HG03045 (cell line): ENCODE measurements around the gene B4GALNT3.

ENCODE experiments used
- ATAC-seq: cut with Tn5 transposase; IDR thresholded peaks from one replicate; pipeline ENCODE4 v1.9.1; 2021; ENCODE audit warnings: mild to moderate bottlenecking, moderate library complexity; ENCODE audit not compliant: unreplicated experiment

B4GALNT3 gene

GRCh38 chr12:536751-537245 lies 77.1 kb downstream of the B4GALNT3 start:
- ATAC-seq: no peak

DNA sequence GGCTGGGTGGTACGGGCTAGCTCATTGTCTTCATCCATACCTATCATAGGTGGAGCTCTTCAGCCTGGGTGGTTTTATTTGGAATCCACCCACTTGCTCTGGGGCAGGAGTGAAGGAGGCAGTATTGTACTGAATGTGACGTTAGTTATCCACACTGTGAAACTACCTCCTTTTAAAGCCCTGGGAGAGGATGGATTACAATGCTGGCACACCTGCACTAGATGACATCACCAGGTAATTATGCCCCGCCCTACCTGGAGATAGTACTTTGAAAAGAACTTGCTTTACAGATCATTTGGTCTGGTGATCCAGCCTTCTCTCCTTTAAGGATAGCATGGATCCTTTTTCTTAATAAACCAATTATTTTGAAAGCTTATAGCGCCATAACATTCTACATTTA lies 78.0 kb downstream of the B4GALNT3 start:
- ATAC-seq: no peak

DNA sequence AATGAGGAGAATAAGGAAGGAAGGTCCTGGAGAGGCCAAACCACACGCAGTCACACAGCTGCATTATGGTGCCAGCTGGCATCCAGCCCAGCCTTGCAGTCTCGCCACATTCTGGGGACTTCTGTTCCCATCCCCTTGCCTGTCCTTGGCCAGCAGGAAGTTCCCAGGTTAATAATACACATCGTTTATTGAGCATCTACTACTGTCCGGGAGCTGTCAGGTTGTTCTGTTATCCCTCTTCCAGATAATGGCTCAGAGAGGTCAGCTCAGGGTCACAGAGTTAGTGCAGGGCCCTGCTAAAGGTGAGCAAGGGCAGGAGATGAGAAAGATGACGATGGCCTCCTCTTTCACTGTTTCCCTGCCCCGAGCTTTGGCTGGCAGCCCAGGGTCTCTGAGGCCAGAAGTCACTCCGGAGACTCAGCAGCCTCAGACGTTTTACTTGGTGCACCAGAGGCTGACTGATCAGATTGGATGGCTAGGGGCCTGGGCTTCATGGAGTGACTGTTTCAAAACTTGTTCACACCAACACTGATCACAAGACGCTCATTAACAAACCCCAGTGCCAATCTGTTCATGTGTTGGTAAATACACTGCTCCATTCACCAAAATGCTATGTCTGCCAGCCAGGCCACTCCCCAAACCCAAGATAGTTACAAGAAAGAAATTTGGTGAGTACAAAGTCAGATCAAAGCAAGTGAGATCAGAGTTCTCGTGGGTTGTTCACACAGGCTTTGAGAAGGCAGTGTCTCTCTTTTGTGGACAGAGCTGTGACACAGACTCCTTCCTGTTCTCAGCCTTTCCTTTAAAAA lies 79.2 kb downstream of the B4GALNT3 start:
- no peak for ATAC-seq

DNA sequence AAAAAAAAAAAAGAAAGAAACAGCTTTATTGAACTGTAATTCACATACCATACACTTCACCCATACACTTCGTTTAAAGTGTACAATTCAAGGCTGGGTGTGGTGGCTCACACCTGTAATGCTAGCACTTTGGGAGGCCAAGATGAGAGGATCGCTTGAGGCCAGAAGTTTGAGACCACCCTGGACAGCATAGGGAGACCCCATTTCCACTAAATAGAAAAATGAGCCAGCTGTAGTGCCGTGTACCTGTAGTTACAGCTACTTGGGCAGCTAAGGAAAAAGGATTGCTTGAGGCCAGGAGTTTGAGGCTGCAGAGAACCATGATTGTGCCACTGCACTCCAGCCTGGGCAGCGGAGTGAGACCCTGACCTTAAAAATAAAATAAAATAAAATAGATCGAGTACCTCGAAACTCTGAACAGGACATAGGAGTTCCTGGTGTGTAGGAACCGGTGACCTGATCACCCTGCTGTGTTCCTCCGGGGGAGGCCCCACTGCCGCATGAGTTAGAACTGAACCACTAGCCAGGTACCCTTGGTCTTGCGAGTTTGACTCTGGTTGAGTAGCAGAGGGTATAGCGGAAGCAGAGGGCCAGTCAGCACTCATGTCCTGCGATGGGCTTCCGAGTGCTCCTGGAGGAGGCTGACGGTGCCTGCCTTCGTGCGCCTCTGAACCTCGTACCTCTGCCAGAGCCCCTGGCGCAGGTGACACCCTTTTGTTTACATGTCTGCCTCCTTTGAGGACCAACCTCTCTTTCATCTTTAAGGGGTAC lies 80.0 kb downstream of the B4GALNT3 start:
- no peak for ATAC-seq

GRCh38 chr12:541676-542324 lies 82.1 kb downstream of the B4GALNT3 start:
- ATAC-seq: no peak

GRCh38 chr12:542395-543113 lies 82.8 kb downstream of the B4GALNT3 start:
- ATAC-seq: no peak

- ATAC-seq: no peak
Observed at GRCh38 chr12:543114-543451, 83.3 kb downstream of the B4GALNT3 start.

GRCh38 chr12:544142-544541 lies 84.4 kb downstream of the B4GALNT3 start:
- no peak for ATAC-seq

DNA sequence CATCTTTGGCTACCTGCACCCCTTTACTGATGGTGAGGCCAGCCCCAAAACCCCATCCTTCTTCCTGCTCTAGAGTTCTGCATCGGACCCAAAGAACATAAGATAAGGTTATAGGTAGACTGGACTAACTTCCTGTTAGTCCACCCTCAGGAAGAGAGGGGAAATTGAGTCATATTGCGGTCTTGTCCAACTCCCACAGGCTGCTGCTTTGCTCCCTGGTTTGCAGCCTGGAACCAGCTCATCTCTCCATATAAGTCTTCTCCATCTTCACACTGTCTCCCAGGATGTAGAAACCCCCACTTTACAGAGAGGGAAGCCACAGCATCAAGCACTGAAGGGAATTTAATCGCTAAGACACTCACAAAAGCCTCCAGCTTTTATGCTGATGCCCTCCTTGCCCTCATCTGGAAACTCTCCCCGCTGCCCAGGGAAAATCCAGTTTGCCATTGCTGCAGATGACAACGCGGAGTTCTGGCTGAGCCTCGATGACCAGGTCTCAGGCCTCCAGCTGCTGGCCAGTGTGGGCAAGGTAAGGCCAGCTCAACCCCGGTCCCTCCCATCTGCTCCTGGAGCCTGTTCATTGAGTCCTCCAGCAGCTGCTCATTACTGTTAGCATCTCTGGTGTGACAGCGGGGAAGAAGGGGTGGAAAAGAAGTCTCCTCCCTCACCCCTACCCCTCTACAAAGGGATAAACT lies 85.3 kb downstream of the B4GALNT3 start:
- no peak for ATAC-seq

DNA sequence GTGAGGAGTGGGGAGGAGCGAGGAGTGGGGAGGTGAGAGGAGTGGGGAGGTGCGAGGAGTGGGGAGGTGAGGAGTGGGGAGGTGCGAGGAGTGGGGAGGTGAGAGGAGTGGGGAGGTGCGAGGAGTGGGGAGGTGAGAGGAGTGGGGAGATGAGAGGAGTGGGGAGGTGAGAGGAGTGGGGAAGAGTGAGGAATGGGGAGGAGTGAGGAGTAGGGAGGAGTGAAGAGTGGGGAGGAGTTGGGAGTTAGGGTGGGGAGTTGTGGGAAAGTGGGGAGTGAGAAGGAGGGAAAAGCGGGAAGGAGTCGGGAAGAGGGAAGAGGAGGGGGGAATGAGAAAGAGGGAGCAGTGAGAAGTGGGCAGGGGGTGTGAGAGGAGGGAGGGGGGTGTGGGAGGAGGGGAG lies 86.1 kb downstream of the B4GALNT3 start:
- no peak for ATAC-seq

GRCh38 chr12:546265-546919 lies 86.7 kb downstream of the B4GALNT3 start:
- ATAC-seq: no peak

DNA sequence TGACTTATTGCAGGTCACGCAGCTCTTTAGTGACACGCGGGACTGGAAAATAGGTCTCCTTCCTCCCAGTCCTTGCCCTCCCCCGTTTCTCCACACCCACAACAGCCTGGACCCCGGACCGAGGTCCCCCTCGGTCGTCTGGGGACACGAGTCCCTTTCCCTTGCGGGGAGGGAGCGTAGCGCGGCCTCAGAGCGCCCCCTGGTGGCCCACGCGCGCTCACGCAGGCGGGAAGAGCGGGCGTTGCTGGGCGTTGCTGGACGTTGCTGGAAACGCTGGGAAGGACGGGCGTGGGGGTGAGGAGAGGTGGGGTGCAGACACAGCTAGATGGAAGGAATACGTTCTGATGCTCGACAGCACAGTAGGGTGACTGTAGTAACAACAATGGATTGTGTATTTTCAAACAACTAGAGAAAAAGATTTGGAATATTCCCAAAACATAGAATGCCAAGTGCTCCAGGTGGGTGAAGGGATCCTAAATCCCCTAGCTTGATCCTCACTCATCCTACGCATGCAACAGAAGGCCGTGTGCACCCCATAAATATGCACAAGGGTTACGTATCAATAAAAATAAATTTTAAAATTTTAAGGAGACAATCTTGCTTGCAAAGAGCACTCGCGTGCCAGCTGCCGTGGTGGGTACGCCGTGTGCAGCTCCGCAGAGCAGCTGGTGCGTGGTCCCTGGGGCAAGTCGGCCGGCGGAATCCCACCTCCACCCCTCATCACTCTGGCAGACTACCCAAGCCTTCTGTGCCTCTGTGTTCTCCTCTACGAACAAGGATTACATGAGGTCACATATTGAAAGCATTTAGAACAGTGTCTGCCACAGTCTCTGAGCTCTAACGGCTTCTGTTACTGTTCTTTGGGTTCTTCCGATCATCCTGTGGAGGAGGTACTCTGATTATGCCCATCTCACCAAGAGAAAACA lies 87.4 kb downstream of the B4GALNT3 start:
- no peak for ATAC-seq

GRCh38 chr12:547883-548470 lies 88.2 kb downstream of the B4GALNT3 start:
- ATAC-seq: no peak

DNA sequence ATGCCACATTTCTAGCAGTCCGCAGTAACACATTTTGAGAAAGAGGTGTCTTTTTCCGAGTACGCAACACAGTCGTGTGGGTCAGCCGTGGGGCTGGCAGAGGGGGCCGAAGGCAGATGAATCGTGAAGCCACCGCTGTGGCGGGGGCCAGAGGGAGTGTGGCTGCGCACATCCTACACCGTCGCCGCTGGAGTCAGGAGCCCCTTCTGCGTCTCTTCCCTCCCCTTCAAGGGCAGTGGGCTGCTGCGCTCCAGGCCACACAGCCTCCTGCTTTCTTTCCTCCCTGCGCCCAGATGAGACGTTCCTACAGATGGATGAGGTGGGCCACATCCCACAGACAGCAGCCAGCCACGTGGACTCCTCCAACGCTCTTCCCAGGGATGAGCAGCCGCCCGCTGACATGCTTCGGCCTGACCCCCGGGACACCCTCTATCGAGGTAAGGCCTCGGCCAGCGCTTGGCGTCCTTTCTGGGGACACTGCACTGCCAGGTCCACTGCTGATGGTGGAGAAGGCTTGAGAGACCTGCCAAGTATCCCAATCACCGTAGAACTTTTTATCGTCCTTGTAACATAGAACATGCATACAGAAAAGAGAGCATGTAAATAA lies 89.8 kb downstream of the B4GALNT3 start:
- ATAC-seq: no peak

DNA sequence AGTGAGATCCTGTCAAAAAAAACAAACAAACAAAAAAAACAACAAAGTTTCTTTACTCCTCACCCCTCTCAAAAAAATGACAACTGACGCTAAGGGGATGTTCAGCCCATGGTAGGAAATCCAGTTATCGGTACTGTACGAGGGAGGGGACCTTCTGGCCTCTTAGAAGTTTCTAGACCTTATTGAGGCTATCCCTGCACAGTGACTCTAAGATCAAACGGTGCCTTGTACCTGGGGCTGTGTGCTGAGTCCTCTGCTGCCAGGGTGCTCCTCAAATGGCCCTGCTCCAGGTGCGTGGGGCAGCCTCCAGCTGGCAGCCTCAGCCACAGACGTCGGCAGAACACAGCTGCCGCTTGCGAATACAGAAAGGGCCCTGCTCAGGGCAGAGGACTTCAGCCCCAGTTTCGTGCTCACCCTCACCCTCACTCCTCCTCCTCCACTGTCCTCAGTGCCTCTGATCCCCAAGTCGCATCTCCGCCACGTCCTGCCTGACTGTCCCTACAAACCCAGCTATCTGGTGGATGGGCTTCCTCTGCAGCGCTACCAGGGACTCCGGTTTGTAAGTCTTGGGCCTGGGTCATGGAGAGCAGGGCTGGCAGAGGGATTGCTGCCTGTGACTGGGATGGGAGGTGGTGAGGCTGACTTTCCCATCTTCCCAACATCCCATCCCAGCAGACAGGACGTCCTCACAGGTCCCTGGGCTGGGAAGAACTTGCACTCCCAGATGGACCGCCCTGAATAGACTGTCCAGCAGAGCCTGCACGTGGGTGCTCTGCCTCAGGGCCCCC lies 90.9 kb downstream of the B4GALNT3 start:
- no peak for ATAC-seq

DNA sequence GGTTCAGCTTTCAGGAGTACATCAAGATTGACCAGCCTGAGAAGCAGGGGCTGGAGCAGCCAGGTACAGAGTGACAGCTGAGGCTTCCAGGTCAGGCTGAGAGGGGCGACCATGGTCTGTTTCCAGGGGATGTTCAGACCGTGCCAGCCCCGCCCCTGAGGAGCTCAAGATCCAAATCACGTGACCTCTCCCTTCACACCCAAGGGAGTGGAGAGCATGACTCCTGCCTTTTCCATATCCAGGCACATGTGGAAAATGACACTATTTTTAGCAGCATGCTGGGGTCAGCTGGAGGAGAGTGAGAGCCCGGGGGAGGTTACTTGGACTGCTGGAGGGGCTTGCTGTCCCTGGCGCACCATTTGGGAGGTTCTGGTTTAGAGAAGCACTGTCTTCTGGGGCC lies 92.7 kb downstream of the B4GALNT3 start:
- ATAC-seq: no peak
